HG03064 (cell line): ENCODE results near the gene OR51E1.

ENCODE experiments used
- ATAC-seq: cut with Tn5 transposase; IDR thresholded peaks from one replicate; pipeline ENCODE4 v1.9.1; 2021; ENCODE audit warnings: low read depth; ENCODE audit not compliant: unreplicated experiment

The OR51E1 gene

GRCh38 chr11:4647766-4648165, 4.0 kb downstream of the OR51E1 start:
- no peak for ATAC-seq

- no peak for ATAC-seq
Measured at GRCh38 chr11:4654635-4655369, 11.0 kb downstream of the OR51E1 start.

- no peak for ATAC-seq
Measured at GRCh38 chr11:4658629-4659445, 15.1 kb downstream of the OR51E1 start.

- ATAC-seq = no peak
Measured at GRCh38 chr11:4662876-4663275, 19.1 kb downstream of the OR51E1 start.

- no peak for ATAC-seq
Measured at GRCh38 chr11:4664183-4664582, 20.4 kb downstream of the OR51E1 start.

- ATAC-seq = no peak
Measured at GRCh38 chr11:4664786-4665185, 21.0 kb downstream of the OR51E1 start.

GRCh38 chr11:4665424-4665823, 21.6 kb downstream of the OR51E1 start:
- no peak for ATAC-seq

- ATAC-seq = no peak
Measured at GRCh38 chr11:4671741-4672140, 28.0 kb downstream of the OR51E1 start.

GRCh38 chr11:4672470-4672869, 28.7 kb downstream of the OR51E1 start:
- no peak for ATAC-seq

GRCh38 chr11:4673781-4674180, 30.0 kb downstream of the OR51E1 start:
- ATAC-seq = no peak

GRCh38 chr11:4677948-4678347, 34.2 kb downstream of the OR51E1 start:
- no peak for ATAC-seq

- no peak for ATAC-seq
Measured at GRCh38 chr11:4680341-4680740, 36.6 kb downstream of the OR51E1 start.

- no peak for ATAC-seq
Measured at GRCh38 chr11:4682623-4683419, 39.0 kb downstream of the OR51E1 start.

GRCh38 chr11:4684631-4685285, 41.0 kb downstream of the OR51E1 start:
- no peak for ATAC-seq

- ATAC-seq = no peak
Measured at GRCh38 chr11:4695442-4695841, 51.7 kb downstream of the OR51E1 start.

- ATAC-seq = no peak
Measured at GRCh38 chr11:4697585-4697984, 53.8 kb downstream of the OR51E1 start, which contains the start of gene OR51E2. TSS of gene OR51E2 (minus strand) at chr11:4697853. CDS start at chr11:4682711, 15,142 bp downstream.

GRCh38 chr11:4699697-4700435, 56.1 kb downstream of the OR51E1 start:
- peak; percentile 90 for ATAC-seq

GRCh38 chr11:4700436-4700820, 56.6 kb downstream of the OR51E1 start:
- ATAC-seq = no peak

- peak; percentile 48 for ATAC-seq
Measured at GRCh38 chr11:4704054-4704789, 60.4 kb downstream of the OR51E1 start, which contains the start of gene MMP26. TSS of gene MMP26 (plus strand) at chr11:4704784.
